ENCODE measurements around the gene PRKCQ. TPM values are rescaled to one million over a fixed set of nuclear protein-coding genes. Genes with fewer than 3 reads are reported as not detected.

PRKCQ gene
- total RNA-seq, 1 experiment from 2014 or later: 0.73 TPM

GRCh38 chr10:6576326-6576725, 3.8 kb downstream of the PRKCQ start:
- peaks cover 15% of the 10 kb centered on the region for H3K36me3 Mint-ChIP-seq (ENCODE audit: insufficient read depth, unreplicated experiment)
- no TSS peak for BruUV-seq (replicated peaks)
- peaks cover 83% of the 10 kb centered on the region for H3K27me3 Mint-ChIP-seq (ENCODE audit: unreplicated experiment)
- TF ChIP-seq CTCF (IDR thresholded peaks at IDR 0.05; ENCODE audit: unreplicated experiment): no peak
- H3K4me3 Mint-ChIP-seq (ENCODE audit: low read depth, unreplicated experiment): no peak overlapping the region
- no peaks in the 10 kb centered on the region for H3K4me1 Mint-ChIP-seq (ENCODE audit: low read depth, unreplicated experiment)
- no peaks in the 10 kb centered on the region for H3K9me3 Mint-ChIP-seq (ENCODE audit: low read depth, unreplicated experiment)
- CTCF ChIA-PET: no interaction called here
- no peak overlapping the region for H3K27ac Mint-ChIP-seq (ENCODE audit: unreplicated experiment)
- intact Hi-C loops (cut with micrococcal nuclease; ENCODE audit: unreplicated experiment): no loop called here
- no peak for DNase-seq

- TF ChIP-seq CTCF (IDR thresholded peaks at IDR 0.05; ENCODE audit: unreplicated experiment): no peak
- DNase-seq: no peak
- Mint-ChIP-seq H3K36me3 (ENCODE audit: insufficient read depth, unreplicated experiment) (peaks cover 6% of the 10 kb centered on the region), H3K27ac (ENCODE audit: unreplicated experiment) (no peak overlapping the region), H3K4me1 (ENCODE audit: low read depth, unreplicated experiment) (no peaks in the 10 kb centered on the region), H3K9me3 (ENCODE audit: low read depth, unreplicated experiment) (no peaks in the 10 kb centered on the region), H3K4me3 (ENCODE audit: low read depth, unreplicated experiment) (no peak overlapping the region), H3K27me3 (ENCODE audit: unreplicated experiment) (peaks cover 97% of the 10 kb centered on the region)
- intact Hi-C loops (cut with micrococcal nuclease; ENCODE audit: unreplicated experiment): no loop called here
- BruUV-seq (replicated peaks): no TSS peak
- CTCF ChIA-PET: no interaction called here
These were observed 5.4 kb downstream of the PRKCQ start for GRCh38 chr10:6574664-6575176.

- H3K9me3 Mint-ChIP-seq (ENCODE audit: low read depth, unreplicated experiment): no peaks in the 10 kb centered on the region
- H3K4me1 Mint-ChIP-seq (ENCODE audit: low read depth, unreplicated experiment): no peaks in the 10 kb centered on the region
- H3K27ac Mint-ChIP-seq (ENCODE audit: unreplicated experiment): no peak overlapping the region
- CTCF ChIA-PET: no interaction called here
- BruUV-seq (replicated peaks): no TSS peak
- no peak for DNase-seq
- no peaks in the 10 kb centered on the region for H3K36me3 Mint-ChIP-seq (ENCODE audit: insufficient read depth, unreplicated experiment)
- H3K27me3 Mint-ChIP-seq (ENCODE audit: unreplicated experiment): peaks cover 89% of the 10 kb centered on the region
- TF ChIP-seq CTCF (IDR thresholded peaks at IDR 0.05; ENCODE audit: unreplicated experiment): no peak
- intact Hi-C loops (cut with micrococcal nuclease; ENCODE audit: unreplicated experiment): no loop called here
- H3K4me3 Mint-ChIP-seq (ENCODE audit: low read depth, unreplicated experiment): no peak overlapping the region
These were observed 9.2 kb downstream of the PRKCQ start for GRCh38 chr10:6570893-6571292.

- DNase-seq: no peak
- Mint-ChIP-seq H3K36me3 (ENCODE audit: insufficient read depth, unreplicated experiment) (no peaks in the 10 kb centered on the region), H3K27ac (ENCODE audit: unreplicated experiment) (no peak overlapping the region), H3K27me3 (ENCODE audit: unreplicated experiment) (peaks cover 80% of the 10 kb centered on the region), H3K9me3 (ENCODE audit: low read depth, unreplicated experiment) (no peaks in the 10 kb centered on the region), H3K4me1 (ENCODE audit: low read depth, unreplicated experiment) (no peaks in the 10 kb centered on the region), H3K4me3 (ENCODE audit: low read depth, unreplicated experiment) (no peak overlapping the region)
- no peak for TF ChIP-seq CTCF (IDR thresholded peaks at IDR 0.05; ENCODE audit: unreplicated experiment)
- CTCF ChIA-PET: interaction anchor here (0.5 to 0.6 kb wide), 2 partner anchors 13 to 307 kb away, joined by 3 read pairs; no protein-coding TSS in a partner anchor
- intact Hi-C loops (cut with micrococcal nuclease; ENCODE audit: unreplicated experiment): no loop called here
- no TSS peak for BruUV-seq (replicated peaks)
These were observed 10.8 kb downstream of the PRKCQ start for GRCh38 chr10:6569259-6569658.

All from Calu3 (cell line).